Peyer's patch (tissue), 4 donors: ENCODE measurements around the gene CCNDBP1.

Source experiments
- POLR2A ChIP-seq, 2 donors: fragments of 450-650 bp; IDR thresholded peaks; one replicate each; pipeline ENCODE4 v1.5.1; 2017; ENCODE audit warnings: antibody characterized with exemption in 2 of 2, mild to moderate bottlenecking in 2 of 2, moderate library complexity in 2 of 2
- TF ChIP-seq, protein P1 (sequence below), 6 experiments: fragments of 450-650 bp in 4 of 6; fragments of 200-600 bp in 2 of 6; sonication (generic) in 1 of 6; IDR thresholded peaks; one replicate each; pipeline ENCODE4 v1.5.1; 2017 to 2019; ENCODE audit warnings: antibody characterized with exemption in 6 of 6, mild to moderate bottlenecking in 3 of 6, moderate library complexity in 1 of 6

- TF ChIP-seq, protein P1, sequence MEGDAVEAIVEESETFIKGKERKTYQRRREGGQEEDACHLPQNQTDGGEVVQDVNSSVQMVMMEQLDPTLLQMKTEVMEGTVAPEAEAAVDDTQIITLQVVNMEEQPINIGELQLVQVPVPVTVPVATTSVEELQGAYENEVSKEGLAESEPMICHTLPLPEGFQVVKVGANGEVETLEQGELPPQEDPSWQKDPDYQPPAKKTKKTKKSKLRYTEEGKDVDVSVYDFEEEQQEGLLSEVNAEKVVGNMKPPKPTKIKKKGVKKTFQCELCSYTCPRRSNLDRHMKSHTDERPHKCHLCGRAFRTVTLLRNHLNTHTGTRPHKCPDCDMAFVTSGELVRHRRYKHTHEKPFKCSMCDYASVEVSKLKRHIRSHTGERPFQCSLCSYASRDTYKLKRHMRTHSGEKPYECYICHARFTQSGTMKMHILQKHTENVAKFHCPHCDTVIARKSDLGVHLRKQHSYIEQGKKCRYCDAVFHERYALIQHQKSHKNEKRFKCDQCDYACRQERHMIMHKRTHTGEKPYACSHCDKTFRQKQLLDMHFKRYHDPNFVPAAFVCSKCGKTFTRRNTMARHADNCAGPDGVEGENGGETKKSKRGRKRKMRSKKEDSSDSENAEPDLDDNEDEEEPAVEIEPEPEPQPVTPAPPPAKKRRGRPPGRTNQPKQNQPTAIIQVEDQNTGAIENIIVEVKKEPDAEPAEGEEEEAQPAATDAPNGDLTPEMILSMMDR (IDR thresholded peaks at IDR 0.05) = no peak
- no peak for TF ChIP-seq POLR2A (IDR thresholded peaks at IDR 0.05)
Measured at GRCh38 chr15:43150191-43150929, 34.8 kb upstream of the CCNDBP1 start.
